ENCODE measurements around the gene LIAS.

DNA sequence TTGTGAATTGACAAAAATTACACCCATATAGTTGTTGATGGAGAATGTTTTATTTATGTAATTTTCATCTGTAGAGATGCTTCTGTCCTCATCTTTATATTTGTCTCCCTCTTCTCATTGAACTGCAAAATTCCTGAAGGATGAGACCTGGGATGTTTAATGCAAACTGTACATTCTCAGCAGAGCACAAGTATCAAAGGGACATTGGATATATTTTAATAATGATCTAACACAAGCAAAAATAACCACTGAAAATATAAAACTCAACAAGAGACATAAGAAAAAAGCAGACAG, 39.8 kb downstream of the LIAS start:
- TF ChIP-seq POLR2A (IDR thresholded peaks at IDR 0.05; ENCODE audit: insufficient read depth in 1 of 2, low read depth in 2 of 2, low read length in 2 of 2) (no peak), EP300 (IDR thresholded peaks at IDR 0.05; ENCODE audit: low read depth in 2 of 2, low read length in 2 of 2) (no peak), EP300 (CRISPR knock-in tag; IDR thresholded peaks at IDR 0.05; ENCODE audit: borderline replicate concordance) (no peak), GTF2F1 (IDR thresholded peaks at IDR 0.05; ENCODE audit: low read length) (no peak), ZNF329 (CRISPR knock-in tag; IDR thresholded peaks at IDR 0.05; ENCODE audit: low read depth) (no peak), GABPA (IDR thresholded peaks at IDR 0.05; ENCODE audit: low read depth, low read length) (no peak), GABPA (CRISPR knock-in tag; IDR thresholded peaks at IDR 0.05; ENCODE audit: low read depth) (no peak), ZBTB8A (CRISPR knock-in tag; IDR thresholded peaks at IDR 0.05; ENCODE audit: borderline replicate concordance, low read depth) (no peak), ZNF75D (CRISPR knock-in tag; IDR thresholded peaks at IDR 0.05; ENCODE audit: borderline replicate concordance) (no peak), SOX6 (IDR thresholded peaks at IDR 0.05) (no peak), SOX6 (CRISPR knock-in tag; IDR thresholded peaks at IDR 0.05) (no peak), MAFK (conservative IDR thresholded peaks at IDR 0.05 in 1 of 2, IDR thresholded peaks at IDR 0.05 in 1 of 2; ENCODE audit: low read length in 2 of 2) (no peak), SMAD9 (CRISPR knock-in tag; IDR thresholded peaks at IDR 0.05) (no peak)
- TF ChIP-seq, protein P1, sequence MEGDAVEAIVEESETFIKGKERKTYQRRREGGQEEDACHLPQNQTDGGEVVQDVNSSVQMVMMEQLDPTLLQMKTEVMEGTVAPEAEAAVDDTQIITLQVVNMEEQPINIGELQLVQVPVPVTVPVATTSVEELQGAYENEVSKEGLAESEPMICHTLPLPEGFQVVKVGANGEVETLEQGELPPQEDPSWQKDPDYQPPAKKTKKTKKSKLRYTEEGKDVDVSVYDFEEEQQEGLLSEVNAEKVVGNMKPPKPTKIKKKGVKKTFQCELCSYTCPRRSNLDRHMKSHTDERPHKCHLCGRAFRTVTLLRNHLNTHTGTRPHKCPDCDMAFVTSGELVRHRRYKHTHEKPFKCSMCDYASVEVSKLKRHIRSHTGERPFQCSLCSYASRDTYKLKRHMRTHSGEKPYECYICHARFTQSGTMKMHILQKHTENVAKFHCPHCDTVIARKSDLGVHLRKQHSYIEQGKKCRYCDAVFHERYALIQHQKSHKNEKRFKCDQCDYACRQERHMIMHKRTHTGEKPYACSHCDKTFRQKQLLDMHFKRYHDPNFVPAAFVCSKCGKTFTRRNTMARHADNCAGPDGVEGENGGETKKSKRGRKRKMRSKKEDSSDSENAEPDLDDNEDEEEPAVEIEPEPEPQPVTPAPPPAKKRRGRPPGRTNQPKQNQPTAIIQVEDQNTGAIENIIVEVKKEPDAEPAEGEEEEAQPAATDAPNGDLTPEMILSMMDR (CRISPR knock-in tag; IDR thresholded peaks at IDR 0.05) = no peak
- TF ChIP-seq, protein P2, sequence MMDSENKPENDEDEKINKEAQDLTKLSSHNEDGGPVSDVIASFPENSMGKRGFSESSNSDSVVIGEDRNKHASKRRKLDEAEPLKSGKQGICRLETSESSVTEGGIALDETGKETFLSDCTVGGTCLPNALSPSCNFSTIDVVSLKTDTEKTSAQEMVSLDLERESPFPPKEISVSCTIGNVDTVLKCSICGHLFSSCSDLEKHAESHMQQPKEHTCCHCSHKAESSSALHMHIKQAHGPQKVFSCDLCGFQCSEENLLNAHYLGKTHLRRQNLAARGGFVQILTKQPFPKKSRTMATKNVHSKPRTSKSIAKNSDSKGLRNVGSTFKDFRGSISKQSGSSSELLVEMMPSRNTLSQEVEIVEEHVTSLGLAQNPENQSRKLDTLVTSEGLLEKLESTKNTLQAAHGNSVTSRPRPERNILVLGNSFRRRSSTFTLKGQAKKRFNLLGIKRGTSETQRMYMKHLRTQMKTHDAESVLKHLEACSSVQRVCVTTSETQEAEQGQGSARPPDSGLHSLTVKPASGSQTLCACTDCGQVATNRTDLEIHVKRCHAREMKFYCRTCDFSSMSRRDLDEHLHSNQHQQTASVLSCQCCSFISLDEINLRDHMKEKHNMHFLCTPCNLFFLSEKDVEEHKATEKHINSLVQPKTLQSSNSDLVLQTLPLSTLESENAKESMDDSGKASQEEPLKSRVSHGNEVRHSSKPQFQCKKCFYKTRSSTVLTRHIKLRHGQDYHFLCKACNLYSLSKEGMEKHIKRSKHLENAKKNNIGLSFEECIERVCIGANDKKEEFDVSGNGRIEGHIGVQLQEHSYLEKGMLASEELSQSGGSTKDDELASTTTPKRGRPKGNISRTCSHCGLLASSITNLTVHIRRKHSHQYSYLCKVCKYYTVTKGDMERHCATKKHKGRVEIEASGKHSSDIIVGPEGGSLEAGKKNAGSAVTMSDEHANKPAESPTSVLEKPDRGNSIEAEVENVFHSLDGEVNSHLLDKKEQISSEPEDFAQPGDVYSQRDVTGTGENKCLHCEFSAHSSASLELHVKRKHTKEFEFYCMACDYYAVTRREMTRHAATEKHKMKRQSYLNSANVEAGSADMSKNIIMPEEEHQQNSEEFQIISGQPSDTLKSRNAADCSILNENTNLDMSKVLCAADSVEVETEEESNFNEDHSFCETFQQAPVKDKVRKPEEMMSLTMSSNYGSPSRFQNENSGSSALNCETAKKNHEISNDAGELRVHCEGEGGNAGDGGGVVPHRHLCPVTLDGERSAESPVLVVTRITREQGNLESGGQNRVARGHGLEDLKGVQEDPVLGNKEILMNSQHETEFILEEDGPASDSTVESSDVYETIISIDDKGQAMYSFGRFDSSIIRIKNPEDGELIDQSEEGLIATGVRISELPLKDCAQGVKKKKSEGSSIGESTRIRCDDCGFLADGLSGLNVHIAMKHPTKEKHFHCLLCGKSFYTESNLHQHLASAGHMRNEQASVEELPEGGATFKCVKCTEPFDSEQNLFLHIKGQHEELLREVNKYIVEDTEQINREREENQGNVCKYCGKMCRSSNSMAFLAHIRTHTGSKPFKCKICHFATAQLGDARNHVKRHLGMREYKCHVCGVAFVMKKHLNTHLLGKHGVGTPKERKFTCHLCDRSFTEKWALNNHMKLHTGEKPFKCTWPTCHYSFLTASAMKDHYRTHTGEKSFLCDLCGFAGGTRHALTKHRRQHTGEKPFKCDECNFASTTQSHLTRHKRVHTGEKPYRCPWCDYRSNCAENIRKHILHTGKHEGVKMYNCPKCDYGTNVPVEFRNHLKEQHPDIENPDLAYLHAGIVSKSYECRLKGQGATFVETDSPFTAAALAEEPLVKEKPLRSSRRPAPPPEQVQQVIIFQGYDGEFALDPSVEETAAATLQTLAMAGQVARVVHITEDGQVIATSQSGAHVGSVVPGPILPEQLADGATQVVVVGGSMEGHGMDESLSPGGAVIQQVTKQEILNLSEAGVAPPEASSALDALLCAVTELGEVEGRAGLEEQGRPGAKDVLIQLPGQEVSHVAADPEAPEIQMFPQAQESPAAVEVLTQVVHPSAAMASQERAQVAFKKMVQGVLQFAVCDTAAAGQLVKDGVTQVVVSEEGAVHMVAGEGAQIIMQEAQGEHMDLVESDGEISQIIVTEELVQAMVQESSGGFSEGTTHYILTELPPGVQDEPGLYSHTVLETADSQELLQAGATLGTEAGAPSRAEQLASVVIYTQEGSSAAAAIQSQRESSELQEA (CRISPR knock-in tag; IDR thresholded peaks at IDR 0.05; ENCODE audit: not compliant biosample characterization) = no peak
- TF ChIP-seq, protein P3, sequence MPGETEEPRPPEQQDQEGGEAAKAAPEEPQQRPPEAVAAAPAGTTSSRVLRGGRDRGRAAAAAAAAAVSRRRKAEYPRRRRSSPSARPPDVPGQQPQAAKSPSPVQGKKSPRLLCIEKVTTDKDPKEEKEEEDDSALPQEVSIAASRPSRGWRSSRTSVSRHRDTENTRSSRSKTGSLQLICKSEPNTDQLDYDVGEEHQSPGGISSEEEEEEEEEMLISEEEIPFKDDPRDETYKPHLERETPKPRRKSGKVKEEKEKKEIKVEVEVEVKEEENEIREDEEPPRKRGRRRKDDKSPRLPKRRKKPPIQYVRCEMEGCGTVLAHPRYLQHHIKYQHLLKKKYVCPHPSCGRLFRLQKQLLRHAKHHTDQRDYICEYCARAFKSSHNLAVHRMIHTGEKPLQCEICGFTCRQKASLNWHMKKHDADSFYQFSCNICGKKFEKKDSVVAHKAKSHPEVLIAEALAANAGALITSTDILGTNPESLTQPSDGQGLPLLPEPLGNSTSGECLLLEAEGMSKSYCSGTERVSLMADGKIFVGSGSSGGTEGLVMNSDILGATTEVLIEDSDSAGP (CRISPR knock-in tag; IDR thresholded peaks at IDR 0.05; ENCODE audit: borderline replicate concordance) = no peak
- TF ChIP-seq, protein P4, sequence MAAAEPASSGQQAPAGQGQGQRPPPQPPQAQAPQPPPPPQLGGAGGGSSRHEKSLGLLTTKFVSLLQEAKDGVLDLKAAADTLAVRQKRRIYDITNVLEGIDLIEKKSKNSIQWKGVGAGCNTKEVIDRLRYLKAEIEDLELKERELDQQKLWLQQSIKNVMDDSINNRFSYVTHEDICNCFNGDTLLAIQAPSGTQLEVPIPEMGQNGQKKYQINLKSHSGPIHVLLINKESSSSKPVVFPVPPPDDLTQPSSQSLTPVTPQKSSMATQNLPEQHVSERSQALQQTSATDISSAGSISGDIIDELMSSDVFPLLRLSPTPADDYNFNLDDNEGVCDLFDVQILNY (CRISPR knock-in tag; conservative IDR thresholded peaks at IDR 0.05) = no peak

Measured in HepG2 (cell line).